ENCODE results near the gene STK38L.

Gene STK38L

GRCh38 chr12:27243804-27244688, at the start of gene STK38L:
Gene STK38L, plus strand, starts transcription at chr12:27244286. Its CDS starts 53,435 bp downstream, at chr12:27297721.
- DNase-seq (ENCODE audit: low read depth) = peak; percentile 87

DNA sequence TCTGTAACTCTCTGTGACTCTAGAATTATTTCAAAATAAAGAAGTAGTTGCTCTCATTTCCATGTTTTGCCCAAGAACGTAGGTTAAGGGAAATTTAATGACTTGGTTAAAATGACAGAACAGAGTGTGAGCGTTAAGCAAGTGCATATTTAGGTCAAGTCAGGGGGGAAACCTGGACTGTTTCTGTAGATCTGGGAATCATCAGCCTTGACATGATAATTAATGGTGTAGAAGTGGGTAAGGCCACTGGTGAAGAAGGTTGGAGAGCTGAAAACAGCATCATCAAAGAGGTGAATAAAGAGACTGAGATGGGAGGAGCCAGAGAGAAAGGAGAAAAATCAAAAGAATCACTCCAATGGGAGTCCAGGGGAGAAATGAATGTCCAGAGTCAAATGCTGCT, 49.4 kb upstream of the STK38L start:
- no peak for DNase-seq (ENCODE audit: low read depth)

DNA sequence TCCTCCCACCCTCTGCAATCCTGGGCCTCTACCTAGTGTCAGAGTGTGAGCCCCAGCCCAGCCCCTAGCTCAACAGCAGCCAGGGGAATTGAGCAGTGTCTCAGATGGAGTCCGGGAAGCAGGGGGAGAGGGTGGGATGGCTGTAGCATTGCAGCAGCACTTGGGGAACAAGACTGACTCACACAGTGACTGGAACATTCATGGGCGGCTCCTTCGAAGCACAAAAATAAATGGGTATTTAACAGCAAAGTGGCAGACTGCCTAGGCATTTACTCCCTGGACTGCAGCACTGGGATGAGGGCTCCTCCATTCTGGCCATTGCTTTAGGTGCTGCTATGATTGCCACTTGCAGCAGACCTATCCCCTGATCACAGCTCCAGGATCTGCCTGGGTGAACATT, 46.0 kb upstream of the STK38L start:
- DNase-seq (ENCODE audit: low read depth) = no peak

DNA sequence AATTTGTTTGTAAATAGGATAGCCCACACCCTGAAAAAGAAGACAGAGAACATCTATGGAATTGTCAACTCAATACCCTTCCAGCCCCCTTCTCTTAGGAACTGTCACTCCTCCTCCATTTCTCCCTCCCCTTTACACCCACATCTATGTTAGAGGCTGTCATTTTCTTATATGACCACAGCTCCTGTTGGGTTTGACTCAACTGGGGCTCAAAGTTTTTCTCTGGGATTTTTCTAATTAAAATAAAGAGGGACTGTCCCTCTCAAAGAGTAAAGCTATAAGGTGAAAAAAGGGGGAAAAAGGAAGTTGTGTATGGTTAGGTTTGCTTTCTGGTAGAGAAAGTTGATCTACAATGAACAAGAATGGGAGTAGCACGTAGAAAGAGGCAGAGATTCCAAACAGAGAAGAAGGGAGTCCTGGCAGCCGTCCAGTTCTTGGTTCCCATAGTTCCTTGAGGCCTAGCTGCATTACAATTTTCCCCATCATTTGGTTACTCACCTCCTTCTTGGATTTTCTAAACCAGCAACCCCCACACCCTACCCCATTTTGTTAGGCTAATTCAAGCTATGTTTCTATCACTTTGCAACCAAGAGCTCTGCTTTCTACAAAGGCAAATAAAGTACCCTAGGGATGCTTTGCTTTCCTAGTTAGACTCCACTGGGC, 44.3 kb upstream of the STK38L start:
- DNase-seq (ENCODE audit: low read depth) = no peak

GRCh38 chr12:27201169-27201568, 42.9 kb upstream of the STK38L start:
- DNase-seq (ENCODE audit: low read depth) = no peak

DNA sequence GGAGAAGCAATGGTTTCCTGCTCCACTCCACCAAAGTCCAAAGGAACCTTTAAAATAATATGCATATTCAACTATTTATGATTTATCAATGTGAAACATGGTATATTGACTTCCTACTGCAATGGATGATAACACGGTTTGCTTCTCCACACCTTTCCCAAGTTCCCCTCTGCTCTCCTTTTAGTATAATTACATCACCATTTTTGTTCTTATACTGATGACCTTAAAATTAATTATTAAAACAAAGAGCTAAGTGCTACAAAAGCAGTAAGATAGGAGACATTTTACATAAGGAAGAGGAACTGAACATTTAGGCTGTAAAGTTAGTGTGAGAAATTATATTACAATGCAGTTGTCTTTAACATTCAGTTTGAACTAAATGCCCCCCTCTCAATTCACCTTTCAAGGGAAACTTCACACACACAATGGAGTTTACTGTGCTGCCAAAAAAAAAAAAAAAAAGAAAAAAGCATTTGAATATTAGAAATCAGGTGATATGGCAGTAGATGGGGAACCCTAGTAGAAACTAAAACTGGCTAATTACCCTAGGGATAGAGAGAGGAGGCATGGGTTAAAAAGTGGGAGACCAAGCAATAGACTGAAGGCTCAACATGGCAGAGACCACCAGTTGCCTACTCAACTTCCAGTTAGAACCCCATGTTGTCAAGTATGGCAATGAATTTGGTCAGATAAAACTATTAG, 37.1 kb upstream of the STK38L start:
- no peak for DNase-seq (ENCODE audit: low read depth)

- no peak for DNase-seq (ENCODE audit: low read depth)
These were observed 36.3 kb upstream of the STK38L start for GRCh38 chr12:27207615-27208413.

DNA sequence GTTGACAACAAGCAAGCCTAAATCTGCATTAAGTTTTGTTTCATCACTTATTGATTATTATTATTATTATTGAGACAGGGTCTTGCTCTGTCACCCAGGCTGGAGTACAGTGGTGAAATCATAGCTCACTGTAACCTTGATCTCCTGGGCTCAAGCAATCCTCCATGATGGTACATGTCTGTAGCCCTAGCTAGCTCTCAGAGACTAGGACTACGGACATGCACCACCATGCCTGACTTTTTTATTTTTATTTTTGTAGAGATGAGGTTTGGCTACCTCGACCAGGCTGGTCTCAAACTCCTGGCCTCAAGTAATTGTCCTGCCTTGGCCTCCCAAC, 35.7 kb upstream of the STK38L start:
- DNase-seq (ENCODE audit: low read depth) = no peak

- DNase-seq (ENCODE audit: low read depth) = no peak
These were observed 34.7 kb upstream of the STK38L start for GRCh38 chr12:27209257-27209910.

DNA sequence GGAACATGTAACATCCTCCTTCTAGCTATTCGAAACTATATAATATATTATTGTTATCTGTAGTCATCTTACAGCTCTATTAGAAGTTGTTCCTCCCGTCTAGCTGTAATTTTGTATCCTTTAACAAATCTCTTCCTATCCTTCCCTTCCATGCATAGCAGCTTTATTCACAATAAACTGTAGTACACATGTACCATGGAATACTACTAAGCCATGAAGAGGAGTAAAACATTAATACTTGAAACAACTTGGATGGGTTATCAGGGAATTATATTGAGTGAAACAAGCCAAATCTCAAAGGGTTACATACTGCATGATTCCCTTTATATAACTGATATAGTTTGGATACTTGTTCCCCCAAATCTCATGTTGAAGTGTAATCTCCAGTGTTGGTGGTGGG, 33.9 kb upstream of the STK38L start:
- DNase-seq (ENCODE audit: low read depth) = no peak

- DNase-seq (ENCODE audit: low read depth) = no peak
These were observed 31.2 kb upstream of the STK38L start for GRCh38 chr12:27212861-27213260.

GRCh38 chr12:27213304-27213703, 30.8 kb upstream of the STK38L start:
- no peak for DNase-seq (ENCODE audit: low read depth)

DNA sequence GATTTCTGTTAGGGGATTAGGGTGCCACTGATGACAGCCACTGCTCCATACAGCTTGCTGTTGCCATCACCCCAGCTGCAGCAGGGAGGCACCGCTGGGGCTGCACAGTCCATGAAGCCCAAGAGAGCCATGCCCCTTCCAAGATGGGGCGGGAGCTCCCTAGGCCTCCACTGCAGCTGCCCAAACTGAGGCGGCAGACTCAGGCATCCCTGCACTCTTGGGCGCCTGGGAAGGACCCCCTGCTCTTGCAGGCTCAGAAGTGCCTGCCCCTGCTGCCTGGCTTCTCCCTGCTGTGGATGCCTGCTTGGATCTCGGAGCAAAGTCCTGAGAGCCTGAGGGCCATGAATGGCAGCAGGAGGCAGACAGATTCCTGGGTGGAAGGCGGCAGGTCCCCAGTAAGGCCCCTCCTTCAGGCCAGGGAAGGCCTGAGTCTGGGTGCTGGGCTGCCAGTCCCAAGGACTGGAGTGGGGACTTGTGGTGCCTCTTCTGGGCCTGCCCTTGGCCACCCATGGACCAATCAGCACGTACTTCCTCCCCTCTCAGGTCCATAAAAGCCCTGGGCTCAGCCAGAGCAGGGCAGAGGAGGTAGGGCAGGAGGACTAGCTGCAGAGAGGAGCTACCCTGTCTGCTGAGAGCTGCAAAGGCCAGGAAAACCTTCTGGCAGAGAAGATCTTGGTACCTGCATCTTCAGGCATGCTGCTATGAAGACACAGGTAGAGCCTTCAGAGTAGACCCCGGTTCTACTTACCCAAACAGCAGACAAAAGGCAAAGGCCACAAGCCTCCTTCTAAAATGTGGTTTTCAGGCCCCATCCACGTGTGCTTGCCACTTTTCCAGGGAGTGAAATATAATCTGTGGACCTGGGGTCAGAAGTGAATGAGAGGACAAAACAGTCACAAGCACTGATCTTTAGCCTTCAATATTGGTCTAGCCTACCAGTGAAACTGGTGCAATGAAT, 30.0 kb upstream of the STK38L start:
- no peak for DNase-seq (ENCODE audit: low read depth)

- no peak for DNase-seq (ENCODE audit: low read depth)
These were observed 26.5 kb upstream of the STK38L start for GRCh38 chr12:27217590-27217989.

GRCh38 chr12:27219693-27220054, 24.4 kb upstream of the STK38L start:
- no peak for DNase-seq (ENCODE audit: low read depth)

DNA sequence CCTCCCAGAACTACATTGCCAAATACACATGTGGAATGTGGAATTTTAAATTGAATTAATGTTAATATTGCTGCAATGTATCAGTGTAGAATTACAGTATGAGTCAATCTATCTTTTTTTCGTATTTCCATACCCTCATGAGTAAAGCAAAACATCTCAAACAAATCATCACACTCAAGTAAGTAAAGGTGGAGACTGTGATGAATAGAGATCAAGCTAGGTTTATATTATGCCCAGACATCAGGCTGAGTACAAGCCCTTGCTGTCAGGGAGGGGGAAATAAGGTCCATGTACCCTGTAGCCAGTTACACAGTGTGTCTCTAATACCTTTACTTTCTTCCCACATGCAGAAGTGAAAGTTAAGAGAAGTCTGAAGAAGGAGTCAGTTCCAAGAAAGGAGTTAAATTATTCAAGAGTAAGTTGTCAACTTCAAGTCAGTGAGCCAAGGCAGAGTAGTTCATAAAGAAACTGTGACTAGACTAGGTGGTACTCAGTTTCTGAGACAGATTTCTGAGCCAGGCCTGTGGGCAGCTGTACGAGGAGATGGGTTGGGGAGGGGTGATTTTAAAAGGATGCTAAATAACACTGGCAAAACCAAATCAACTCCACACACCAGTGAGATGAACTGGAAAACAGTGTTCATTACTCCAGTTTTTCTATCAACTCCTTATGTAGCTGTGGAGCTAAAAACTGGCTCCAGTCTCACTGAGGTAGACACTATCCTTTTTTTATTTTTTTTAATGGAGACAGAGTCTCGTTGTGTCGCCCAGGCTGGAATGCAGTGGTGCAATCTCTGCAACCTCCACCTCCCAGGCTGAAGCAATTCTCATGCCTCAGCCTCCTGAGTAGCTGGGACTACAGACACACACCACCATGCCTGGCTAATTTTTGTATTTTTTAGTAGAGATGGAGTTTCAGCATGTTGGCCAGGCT, 23.8 kb upstream of the STK38L start:
- no peak for DNase-seq (ENCODE audit: low read depth)

GRCh38 chr12:27220988-27221345, 23.1 kb upstream of the STK38L start:
- no peak for DNase-seq (ENCODE audit: low read depth)

GRCh38 chr12:27221625-27222387, 22.3 kb upstream of the STK38L start:
- DNase-seq (ENCODE audit: low read depth) = no peak
